Inferior parietal cortex (tissue), 1 donor: ENCODE data around the gene ZNF592.
"Not testable (repeated sequence)": the region's sequence is repeated elsewhere in the genome, so short reads cannot be mapped to it uniquely, and the experiment has no call there.

Experiments used
- DNase-seq: peaks from one replicate; pipeline ENCODE4 v3.0.0-alpha.2; 2016; ENCODE audit errors: extremely low spot score

ZNF592 gene

DNA sequence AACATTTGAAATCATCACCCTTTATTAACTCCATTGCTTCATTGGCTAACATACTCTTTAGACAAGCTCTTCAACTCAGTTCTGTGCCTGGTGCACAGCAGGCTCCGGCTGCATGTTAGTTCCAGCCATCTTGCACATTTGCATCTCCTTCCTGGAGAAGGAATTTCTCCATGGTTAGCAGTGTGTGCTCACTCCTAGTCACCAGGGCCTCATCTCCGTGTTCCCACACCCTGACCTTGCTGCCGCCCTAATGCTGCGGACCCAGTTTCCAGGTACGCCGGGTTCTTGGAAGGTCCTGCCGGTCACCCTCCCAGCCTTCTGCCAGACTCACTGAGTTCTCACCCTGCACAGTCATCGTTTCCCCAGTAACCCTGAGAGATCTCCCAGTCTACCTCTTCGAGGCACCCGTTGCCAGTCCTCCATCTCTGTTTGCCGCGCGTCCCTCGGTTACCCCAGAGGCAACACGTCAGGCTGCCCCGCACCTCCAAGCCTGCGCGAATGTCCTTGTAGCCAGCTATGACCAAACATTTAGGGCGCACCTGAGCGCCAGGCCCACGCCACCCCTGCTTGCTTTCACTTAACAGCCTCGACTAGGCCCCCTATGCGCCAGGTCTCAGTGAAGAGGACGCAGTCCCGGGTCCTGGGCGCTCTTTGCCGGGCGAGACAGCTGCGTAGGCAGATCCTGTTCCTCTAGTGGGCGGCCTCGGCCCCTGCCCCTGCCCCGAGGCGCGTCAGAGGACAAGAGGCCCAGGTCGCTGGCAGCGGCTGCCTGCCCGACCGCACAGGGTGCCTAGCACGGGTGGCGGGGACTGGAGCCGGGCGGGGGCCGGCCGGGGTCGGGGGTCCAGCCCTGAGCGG is 747 bp upstream of the ZNF592 start:
- peak; percentile 59 for DNase-seq

- DNase-seq: no peak
Measured at GRCh38 chr15:84749111-84749991, 959 bp downstream of the ZNF592 start.

- DNase-seq: no peak
Measured at GRCh38 chr15:84750583-84751092, 2.2 kb downstream of the ZNF592 start.

- not testable (repeated sequence) for DNase-seq
Measured at GRCh38 chr15:84751721-84752120, 3.3 kb downstream of the ZNF592 start.

DNA sequence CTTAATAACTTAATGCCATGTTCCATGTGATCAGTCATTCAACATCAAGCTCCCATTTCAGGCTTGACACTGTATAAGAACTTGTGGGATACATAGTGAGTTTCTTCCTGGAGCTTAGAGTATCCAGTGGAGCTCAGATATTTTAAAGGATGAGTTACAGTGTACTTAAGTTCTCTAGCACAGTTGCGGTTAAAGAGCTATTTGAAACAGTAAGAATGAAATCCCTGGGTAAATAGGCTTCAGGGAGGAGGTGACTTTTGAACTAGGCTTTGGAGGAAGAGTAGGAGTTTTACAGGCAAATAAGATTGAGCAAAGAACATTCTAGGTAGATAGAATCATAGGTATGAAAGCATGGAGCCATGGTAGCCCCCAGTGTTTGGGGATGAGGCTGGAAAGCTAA is 3.8 kb downstream of the ZNF592 start:
- no peak for DNase-seq

DNA sequence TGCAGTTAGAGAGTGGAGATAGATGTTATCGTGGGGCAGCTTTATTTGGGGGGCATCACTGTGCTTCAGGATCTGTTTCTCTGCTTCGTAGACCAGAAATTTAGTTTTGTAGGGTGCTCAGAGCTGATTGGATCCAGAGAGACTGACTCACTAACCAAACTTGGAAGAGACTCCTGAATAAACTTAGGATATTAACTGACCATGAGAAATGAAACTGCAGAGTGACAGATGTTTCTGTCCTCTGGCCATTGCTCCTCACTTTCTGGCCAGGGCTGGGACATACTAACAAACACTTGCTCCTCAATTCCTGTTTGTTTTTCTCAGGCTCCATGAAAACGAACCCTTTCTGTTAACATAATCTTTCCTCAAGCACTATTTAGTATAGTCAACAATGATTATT is 4.3 kb downstream of the ZNF592 start:
- DNase-seq: no peak

DNA sequence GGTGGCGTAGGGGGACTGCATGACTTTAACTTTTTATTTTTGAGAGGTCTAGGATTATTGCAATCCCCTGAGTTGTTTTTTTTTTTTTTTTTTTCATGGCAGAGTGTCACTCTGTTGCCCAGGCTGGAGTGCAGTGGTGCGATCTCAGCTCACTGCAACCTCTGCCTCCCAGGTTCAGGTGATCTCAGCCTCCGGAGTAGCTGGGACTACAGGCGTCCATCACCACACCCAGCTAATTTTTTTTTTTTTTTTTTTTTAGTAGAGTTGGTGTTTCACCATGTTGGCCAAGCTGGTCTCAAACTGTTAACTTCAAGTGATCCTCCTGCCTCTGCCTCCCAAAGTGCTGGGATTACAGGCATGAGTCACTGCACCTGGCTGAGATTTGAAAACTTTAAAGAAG is 6.5 kb downstream of the ZNF592 start:
- DNase-seq: not testable (repeated sequence)

DNA sequence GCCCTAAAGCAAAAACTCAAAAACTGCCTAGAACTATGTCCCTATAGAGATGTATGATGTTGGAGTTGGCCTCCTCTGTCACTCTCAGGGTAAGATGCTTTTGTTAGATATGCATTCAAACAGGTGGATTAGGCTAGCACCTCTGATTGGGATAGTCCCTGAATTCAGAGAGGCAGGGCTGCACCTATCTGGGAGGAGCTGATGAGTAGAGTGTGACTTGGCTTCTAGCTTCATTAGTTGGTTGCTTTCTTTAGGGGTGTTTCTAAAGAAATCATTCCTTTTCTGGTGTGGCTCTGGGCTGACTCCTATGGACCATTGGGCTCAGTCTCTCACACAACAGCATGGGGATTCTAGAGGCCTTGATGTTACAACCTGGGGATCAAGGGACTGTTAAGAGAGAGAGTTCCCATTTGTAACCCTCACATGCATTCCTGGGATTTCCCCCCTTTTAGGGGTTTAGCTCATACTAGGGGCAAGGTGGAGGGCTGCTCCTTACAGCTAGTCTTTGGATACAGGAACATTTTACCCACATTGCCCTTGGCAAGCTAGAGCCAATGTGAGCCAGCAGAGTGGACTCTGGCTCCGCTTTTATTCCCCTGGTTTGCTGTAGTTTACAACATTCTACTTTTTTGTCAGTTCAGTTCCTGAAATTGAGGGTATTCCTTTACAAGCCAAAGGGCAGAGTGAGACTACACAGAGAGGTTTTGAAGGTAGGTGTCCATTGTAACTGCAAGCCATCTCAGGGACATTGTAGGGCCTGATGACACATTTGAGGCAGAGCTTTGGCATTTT is 7.5 kb downstream of the ZNF592 start:
- no peak for DNase-seq

DNA sequence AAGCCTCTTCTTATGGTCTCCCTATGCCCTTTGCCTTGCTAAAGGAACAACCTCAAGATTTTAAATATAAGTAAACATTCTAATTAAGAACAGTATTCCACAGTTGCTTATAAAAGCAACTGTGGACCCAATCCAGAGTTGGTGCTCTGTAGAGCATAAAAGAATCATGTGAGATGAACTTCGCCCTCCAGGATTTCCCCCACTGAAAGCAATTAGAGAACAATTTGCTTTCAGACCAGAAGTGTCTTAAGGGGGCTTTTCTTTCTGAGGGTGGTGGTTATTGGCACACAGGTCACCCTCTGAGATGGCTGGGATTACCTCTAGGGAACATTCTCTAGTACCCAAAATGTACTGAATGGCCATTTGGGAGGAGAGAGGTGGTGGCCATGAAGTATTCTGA is 10.6 kb downstream of the ZNF592 start:
- DNase-seq: no peak

GRCh38 chr15:84760219-84760618 is 11.8 kb downstream of the ZNF592 start:
- DNase-seq: no peak

- no peak for DNase-seq
Measured at GRCh38 chr15:84761607-84762131, 13.3 kb downstream of the ZNF592 start.

DNA sequence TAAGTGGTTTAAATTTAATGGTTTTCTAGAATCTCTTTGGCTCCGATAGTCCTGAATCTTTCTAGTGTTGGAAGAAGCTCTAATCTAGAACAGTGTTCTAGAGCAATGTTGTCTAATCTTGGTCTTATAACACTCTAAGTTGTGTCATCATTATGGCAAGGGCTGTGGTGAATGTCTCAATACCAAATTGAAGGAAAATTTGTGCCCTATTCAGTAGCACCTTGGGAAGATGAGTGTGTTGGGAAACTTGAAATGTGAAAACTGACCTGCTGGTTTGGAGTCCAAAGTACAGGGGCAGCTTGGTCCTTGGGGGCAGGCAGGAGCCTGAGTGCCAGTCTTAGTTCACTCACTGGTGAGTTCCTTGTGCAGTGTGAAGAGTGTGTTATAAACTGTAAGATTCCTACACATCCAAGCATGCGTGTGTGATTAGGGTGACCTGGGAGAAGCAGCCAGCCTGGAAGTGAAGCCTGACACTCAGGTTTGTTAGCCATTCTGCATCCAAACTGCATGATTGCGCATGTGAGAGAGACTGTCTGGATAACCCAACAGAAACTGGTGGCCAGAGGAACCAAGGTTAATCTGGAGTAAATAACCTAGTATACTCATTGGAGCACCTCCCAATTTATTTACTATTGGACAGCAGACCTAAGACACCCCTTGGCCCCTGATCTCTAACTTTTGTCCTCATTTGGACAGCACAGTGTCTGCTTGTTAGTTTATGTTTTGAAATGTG is 14.6 kb downstream of the ZNF592 start:
- DNase-seq: no peak

- DNase-seq: no peak
Measured at GRCh38 chr15:84764585-84764984, 16.2 kb downstream of the ZNF592 start.

- no peak for DNase-seq
Measured at GRCh38 chr15:84764989-84765388, 16.6 kb downstream of the ZNF592 start.

DNA sequence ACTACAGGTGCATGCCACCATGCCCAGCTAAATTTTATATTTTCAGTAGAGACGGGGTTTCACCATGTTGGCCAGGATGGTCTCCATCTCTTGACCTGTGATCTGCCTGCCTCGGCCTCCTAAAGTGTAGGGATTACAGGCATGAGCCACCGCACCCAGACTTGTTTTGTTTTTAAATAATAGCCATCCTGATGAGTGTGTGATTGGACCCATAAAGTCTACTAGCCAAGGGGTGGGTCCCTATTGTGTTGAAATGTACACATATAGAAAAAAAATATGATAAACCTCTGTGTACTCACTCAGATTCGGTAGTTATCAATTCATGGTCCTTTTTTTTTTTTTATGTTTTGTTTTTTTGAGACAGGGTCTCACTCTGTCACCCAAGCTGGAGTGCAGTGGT is 17.3 kb downstream of the ZNF592 start:
- DNase-seq: no peak

DNA sequence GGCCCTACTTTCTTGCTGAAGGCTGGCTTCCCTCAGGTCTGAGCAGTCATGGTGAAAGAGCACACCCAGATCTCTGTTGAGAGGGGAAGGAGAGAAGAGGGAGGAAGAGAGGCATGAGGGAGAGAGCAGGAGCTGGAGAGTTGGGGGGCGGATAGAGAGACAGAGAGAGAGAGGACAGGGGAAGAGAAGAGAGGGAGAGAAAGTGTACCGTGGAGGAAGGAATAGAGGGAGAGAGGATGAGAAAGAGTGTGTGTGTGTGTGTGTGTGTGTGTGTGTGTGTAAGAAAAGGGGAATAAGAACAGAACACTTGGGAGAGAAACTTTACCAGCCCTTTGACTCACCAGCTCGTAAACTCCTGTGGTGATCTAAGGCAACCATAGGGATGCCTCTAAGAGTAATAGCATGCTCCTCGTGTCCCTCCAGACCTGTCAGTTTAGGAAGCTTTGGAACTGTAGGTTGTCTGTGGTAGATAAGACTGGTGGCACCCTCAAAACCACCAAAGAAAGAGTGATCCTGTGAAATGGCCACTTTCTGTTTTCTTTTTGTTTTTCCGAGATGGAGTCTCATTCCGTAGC is 18.2 kb downstream of the ZNF592 start:
- no peak for DNase-seq

DNA sequence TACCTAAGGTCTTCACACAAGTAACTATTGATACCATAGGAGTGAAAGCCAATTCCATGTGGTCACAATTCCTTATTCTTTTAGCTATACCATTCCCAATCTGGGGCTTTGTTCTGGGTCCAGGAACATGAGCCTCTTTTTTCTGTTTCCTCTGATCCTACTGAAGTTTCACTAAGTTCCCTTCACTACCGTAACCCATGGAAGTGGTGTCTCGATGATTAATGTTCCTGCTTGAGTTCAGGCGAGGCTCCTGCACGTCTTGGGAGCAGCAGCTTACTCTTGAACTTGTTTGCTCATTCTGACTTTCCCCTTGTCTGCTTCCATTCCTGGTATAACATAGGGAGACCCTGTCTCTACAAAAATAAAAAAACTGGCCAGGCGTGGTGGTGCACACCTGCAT is 23.6 kb downstream of the ZNF592 start:
- no peak for DNase-seq

DNA sequence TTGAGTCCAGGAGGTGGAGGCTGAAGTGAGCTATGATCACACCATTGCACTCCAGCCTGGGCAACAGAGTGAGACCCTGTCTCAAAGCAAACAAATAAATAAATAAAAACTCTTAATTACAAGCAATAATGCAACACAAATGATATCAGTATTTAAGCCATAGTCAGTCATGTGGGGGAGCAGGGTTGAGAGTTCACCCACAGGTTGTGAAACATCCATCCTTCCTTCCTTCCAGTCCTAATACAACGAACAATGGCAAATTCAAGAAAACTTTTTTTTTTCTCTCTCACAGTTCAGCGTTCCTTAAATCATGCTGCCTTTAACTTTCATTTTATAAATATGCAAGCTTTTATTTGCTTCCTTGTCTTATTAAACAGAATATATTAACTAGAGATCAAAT is 24.1 kb downstream of the ZNF592 start:
- no peak for DNase-seq

DNA sequence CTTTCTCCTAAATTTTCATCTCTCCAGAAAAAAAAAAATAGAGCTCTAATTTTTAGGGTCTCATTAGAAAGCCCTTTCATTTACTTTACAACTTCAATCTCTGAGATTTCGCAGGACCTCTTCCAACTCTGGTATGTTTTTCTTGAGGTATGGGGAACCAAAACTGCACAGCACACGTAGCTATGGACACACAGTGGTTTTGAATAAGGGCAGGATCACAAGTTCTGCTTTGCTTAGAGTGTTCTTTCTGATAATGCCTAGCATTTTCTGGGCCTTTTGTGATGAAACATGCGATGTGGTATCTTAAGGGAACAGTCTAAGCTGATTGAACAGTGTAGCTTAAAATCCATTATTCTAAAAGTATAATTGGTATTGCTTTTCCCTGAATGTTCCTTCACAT is 25.3 kb downstream of the ZNF592 start:
- DNase-seq: no peak

DNA sequence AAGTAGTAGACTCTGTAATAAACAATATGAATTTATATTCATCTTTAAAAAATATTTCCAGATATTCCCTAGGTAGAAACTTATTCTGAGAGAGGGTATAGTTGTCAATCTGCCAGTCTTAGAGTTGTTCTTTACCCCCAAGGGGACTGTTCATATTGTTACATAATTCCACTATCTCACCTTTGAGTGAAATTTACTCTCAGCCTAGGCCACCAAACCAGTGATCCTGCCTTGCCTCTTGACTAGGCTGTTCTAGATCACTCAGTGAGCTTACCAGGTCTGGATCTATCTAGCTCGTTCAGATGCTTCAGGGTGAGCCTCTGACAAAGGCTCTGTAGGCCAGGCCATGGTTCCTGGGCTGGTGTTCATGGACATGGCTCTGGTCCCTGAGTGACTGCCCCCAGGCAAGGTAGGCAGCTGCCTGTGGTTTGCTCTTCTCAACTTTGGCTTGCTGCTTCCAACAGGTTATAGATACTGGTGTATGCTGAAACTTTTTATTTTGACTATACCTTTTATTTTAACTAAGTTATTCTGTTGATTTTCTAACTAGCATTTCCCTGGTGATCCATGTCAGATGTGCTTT is 27.6 kb downstream of the ZNF592 start:
- no peak for DNase-seq
